ENCODE data around the gene NRARP.

The NRARP gene

DNA sequence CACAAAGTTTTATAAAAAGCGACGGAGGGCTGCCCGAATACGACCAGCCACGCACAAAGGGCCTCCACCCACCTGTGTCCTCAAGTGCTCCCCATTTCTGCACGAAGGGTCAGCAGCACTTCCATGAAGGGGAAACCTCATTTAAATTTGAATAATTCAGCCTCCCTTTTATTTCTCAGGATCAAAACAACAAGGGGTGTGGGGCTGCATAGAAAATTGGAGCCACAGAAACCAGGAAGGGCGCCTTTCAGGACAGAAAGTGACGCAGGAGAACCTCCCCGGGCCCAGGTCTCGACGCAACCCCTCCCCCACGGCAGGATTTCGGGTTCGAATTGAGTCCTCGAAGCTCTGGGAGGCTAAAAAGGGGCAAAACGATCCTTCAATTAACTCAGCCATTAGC is 2.1 kb downstream of the NRARP start:
- Histone ChIP-seq H3K9me3 (ENCODE audit: insufficient read depth, low read depth, low read length) (no peaks in the 10 kb centered on the region), H3K36me3 (ENCODE audit: insufficient read depth, low read depth, low read length) (no peaks in the 10 kb centered on the region), H3K9ac (ENCODE audit: low read depth, low read length) (peak overlapping the region; percentile 95; the same call in 1 of the 2 replicates), H3K27ac (ENCODE audit: low read length) (peak overlapping the region; percentile 89), H3K27me3 (ENCODE audit: insufficient read depth, low read length) (peaks cover 65% of the 10 kb centered on the region), H3K4me3 (ENCODE audit: low read length) (peak overlapping the region; percentile 100), H3K4me1 (ENCODE audit: insufficient read depth, low read length) (peaks cover 31% of the 10 kb centered on the region)

DNA sequence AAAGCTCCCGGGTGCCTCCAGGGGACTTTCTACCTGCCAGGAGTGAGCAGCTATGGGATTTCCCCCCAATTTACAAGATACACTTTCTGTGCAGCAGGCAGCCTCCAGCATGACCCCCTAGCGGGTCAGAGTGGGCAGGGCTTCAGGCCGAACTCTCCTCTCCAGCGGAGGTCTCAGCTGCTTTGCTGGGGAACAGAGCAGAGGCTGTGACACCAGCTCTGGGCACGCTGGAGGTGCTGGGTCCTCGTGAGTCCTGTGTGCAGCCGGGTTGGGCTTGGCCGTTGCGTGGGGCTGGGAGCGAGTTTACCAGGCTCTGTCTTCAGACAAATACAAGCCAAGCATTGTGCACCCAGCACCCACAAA is 2.9 kb downstream of the NRARP start:
- Histone ChIP-seq H3K27me3 (ENCODE audit: insufficient read depth, low read length) (peaks cover 72% of the 10 kb centered on the region), H3K4me3 (ENCODE audit: low read length) (peak overlapping the region; percentile 100), H3K4me1 (ENCODE audit: insufficient read depth, low read length) (peaks cover 31% of the 10 kb centered on the region), H3K27ac (ENCODE audit: low read length) (no peak overlapping the region), H3K9ac (ENCODE audit: low read depth, low read length) (peak overlapping the region; percentile 66; the same call in 1 of the 2 replicates), H3K36me3 (ENCODE audit: insufficient read depth, low read depth, low read length) (no peaks in the 10 kb centered on the region), H3K9me3 (ENCODE audit: insufficient read depth, low read depth, low read length) (no peaks in the 10 kb centered on the region)

DNA sequence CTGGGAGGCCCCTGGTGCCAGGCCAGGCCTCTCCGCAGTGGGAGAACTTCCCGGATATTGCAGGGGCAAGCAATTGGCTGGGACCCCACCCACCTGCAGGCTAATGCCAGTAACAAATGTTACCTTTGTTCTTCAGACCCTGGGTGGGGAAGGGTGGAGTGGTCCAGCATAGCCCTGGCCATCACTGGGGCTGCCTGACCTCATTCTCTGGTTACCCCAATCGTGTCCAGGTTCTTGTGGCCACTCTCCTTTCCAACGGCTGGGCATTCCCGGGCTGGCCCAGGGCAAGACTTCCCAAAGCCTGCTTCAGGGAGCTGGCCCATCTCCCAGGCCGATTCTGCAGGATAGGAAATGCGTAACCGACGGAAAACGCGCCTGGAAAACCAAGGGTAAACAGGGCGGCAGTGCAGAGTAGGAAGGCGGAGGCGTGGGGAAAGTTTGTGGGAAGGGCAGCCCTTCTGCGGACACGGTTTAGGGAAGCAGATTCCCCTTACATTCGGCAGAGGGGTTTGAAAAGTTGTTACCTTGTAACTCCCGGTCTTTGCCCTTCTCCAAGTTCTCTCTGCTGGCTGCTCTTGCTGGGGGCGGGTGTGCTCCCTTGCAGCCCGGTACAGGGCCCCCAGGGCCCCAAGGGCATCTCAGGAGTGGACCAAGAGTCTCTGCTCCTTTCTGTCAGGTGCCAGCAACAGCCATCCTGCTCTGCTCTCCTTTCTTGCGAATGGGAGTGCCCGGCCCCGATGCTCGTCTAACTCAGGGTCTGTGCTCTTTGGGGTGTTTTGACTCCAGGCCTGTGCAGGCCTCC is 3.5 kb downstream of the NRARP start:
- H3K4me3 ChIP-seq (ENCODE audit: low read length): peak overlapping the region; percentile 100
- no peak overlapping the region for H3K27ac ChIP-seq (ENCODE audit: low read length)
- H3K27me3 ChIP-seq (ENCODE audit: insufficient read depth, low read length): peaks cover 74% of the 10 kb centered on the region
- peaks cover 31% of the 10 kb centered on the region for H3K4me1 ChIP-seq (ENCODE audit: insufficient read depth, low read length)
- no peaks in the 10 kb centered on the region for H3K36me3 ChIP-seq (ENCODE audit: insufficient read depth, low read depth, low read length)
- H3K9ac ChIP-seq (ENCODE audit: low read depth, low read length): peak overlapping the region; percentile 66; the same call in 1 of the 2 replicates
- no peaks in the 10 kb centered on the region for H3K9me3 ChIP-seq (ENCODE audit: insufficient read depth, low read depth, low read length)

DNA sequence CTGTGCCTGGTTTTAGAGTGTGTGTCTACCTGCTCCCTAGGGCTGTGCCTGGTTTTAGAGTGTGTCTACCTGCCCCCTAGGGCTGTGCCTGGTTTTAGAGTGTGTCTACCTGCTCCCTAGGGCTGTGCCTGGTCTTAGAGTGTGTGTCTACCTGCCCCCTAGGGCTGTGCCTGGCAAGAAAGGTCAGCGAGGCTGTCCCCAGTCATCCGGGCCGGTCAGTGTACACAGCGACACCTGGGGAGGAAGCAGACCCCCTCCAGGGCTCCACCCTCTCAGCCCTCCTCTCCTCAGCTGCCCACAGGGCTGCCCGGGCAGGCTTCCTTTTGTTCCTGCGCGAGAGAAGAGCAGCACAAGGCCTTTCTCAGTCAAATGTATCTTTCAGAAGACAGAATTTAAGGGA is 4.1 kb downstream of the NRARP start:
- peaks cover 30% of the 10 kb centered on the region for H3K4me1 ChIP-seq (ENCODE audit: insufficient read depth, low read length)
- H3K9ac ChIP-seq (ENCODE audit: low read depth, low read length): peak overlapping the region; percentile 66; the same call in 1 of the 2 replicates
- no peaks in the 10 kb centered on the region for H3K36me3 ChIP-seq (ENCODE audit: insufficient read depth, low read depth, low read length)
- peaks cover 71% of the 10 kb centered on the region for H3K27me3 ChIP-seq (ENCODE audit: insufficient read depth, low read length)
- H3K4me3 ChIP-seq (ENCODE audit: low read length): peak overlapping the region; percentile 100; the same call in 1 of the 2 replicates
- no peaks in the 10 kb centered on the region for H3K9me3 ChIP-seq (ENCODE audit: insufficient read depth, low read depth, low read length)
- H3K27ac ChIP-seq (ENCODE audit: low read length): no peak overlapping the region

DNA sequence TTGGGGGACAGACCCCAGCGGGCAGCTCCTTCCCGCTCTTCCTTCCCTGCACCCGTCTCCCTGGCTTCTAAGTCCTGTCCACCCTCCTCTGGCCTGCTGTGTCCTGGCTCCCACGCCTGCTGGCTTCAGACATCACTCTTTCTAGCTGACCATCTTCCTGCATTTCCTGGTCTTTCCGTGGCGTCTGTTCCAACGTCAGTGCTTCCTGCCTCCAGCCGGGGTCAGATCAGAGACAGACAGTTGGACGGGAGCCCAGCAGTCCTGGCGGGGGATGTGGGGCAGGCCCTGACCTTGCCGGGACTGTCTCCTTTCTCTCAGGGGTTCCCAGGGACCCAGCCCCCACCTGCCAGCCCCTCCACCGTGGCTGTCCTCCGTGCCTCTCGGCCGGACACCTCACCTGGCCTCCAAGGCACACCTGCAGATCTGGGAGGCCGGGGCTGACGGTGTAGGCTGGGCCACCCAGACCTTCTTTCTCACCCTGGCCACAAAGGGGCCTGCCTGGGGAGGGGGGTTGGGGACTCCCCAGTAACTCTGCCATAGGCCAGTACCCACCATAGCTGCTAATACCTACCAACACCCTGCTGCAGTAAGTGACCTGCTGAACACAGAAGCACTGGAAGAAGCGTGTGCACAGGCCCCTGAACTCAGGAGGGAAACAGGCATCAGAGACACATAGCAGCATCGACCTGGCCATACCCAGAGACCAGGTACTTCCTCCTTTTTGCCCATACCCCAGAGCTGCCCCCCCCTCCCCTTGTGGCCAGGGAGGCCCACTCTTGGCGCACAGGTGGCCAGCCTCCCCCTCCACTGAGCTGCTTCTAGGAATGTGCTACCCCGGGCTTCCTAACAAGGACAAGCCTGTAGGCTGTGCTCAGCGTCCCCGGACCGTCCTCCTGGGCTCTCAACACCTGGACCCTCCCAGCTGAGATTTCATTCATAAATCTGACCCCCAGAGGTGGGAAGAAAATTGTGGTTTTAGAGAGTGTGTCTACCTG is 5.1 kb downstream of the NRARP start:
- Histone ChIP-seq H3K4me1 (ENCODE audit: insufficient read depth, low read length) (peaks cover 27% of the 10 kb centered on the region), H3K4me3 (ENCODE audit: low read length) (peak overlapping the region; percentile 51; the same call in 1 of the 2 replicates)

DNA sequence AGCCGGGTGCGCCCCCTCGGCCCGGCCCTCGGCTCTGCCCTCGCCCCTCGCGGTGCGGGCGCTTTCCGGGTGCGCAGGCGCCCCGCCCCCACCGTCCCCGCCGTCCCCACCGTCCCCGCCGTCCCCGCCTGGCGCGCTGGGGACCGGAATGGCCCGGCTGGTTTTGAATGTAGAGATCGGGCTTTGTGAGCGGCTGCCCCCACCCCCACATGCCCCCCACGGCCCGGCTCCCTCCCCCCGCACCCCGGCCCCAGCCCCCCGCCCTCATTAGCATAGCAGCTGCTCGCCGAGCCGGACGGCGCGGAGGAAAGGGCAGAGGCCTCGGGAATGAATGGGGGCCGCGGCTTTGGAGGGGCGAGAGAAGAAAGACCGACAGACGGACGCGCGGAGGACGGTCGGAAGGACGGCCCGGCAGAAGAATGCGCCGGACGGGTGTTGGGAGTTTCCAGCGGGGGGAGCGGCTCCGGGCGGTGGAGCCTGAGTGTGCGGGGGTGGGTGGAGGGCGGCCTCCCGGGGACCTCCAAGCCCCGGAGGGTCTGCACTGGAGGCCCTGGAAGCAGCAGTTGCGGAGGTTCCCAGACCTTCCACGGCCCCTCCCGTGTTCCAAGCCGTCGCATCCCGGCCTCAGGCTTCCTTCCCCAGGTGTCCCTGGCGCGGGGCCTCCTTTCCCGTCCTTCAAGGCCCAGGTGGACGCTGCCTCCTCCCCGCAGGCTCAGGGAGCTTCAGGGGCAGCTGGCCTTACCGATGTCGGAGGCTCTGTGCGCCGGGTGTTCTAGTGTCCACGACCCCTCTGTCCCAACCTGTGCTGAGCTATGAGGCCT is 6.0 kb downstream of the NRARP start:
- Histone ChIP-seq H3K27ac (ENCODE audit: low read length) (no peak overlapping the region), H3K9ac (ENCODE audit: low read depth, low read length) (no peak overlapping the region; the same call in 1 of the 2 replicates), H3K4me1 (ENCODE audit: insufficient read depth, low read length) (peaks cover 27% of the 10 kb centered on the region), H3K27me3 (ENCODE audit: insufficient read depth, low read length) (peaks cover 62% of the 10 kb centered on the region), H3K36me3 (ENCODE audit: insufficient read depth, low read depth, low read length) (no peaks in the 10 kb centered on the region), H3K4me3 (ENCODE audit: low read length) (peak overlapping the region; percentile 51; the same call in 1 of the 2 replicates), H3K9me3 (ENCODE audit: insufficient read depth, low read depth, low read length) (no peaks in the 10 kb centered on the region)

More for the DNA sequence above, 5.1 kb downstream of the NRARP start:
- no peaks in the 10 kb centered on the region for H3K9me3 ChIP-seq (ENCODE audit: insufficient read depth, low read depth, low read length)
- no peak overlapping the region for H3K27ac ChIP-seq (ENCODE audit: low read length)
- H3K36me3 ChIP-seq (ENCODE audit: insufficient read depth, low read depth, low read length): no peaks in the 10 kb centered on the region
- H3K9ac ChIP-seq (ENCODE audit: low read depth, low read length): no peak overlapping the region; the same call in 1 of the 2 replicates
- peaks cover 65% of the 10 kb centered on the region for H3K27me3 ChIP-seq (ENCODE audit: insufficient read depth, low read length)

DNA sequence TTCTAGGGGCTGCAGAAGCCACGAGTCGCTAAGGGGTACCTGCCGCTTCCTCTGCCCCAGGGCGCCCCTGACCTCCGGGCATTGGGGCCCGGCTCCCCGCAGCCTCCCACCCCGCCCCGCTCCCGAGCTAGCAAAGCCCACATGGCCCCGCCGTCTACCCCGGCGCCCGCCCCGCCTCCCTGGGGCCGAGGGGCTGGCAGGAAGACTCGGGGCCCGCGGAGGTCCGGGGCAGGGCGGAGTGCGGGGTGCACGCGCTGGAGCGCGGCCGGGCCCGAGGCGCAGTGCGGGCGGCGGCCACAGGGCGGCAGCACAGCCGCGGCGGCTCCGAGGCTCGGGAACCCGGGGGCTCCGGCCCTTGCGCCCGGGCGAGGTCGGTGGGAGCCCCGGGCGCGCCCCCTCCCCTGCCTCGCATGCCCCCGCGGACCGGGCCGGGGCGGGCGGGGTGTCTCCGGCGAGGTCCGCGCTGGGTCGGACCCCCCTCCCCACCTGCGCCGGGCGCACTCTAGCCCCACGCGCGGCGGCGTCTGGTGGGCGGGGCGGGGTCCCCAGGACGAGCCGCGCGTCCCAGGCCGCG is 6.7 kb downstream of the NRARP start:
- H3K4me3 ChIP-seq (ENCODE audit: low read length): peak overlapping the region; percentile 53; the same call in 1 of the 2 replicates
- H3K4me1 ChIP-seq (ENCODE audit: insufficient read depth, low read length): peaks cover 27% of the 10 kb centered on the region
- no peaks in the 10 kb centered on the region for H3K36me3 ChIP-seq (ENCODE audit: insufficient read depth, low read depth, low read length)
- no peak overlapping the region for H3K27ac ChIP-seq (ENCODE audit: low read length)
- H3K27me3 ChIP-seq (ENCODE audit: insufficient read depth, low read length): peaks cover 62% of the 10 kb centered on the region
- no peaks in the 10 kb centered on the region for H3K9me3 ChIP-seq (ENCODE audit: insufficient read depth, low read depth, low read length)
- no peak overlapping the region for H3K9ac ChIP-seq (ENCODE audit: low read depth, low read length)

DNA sequence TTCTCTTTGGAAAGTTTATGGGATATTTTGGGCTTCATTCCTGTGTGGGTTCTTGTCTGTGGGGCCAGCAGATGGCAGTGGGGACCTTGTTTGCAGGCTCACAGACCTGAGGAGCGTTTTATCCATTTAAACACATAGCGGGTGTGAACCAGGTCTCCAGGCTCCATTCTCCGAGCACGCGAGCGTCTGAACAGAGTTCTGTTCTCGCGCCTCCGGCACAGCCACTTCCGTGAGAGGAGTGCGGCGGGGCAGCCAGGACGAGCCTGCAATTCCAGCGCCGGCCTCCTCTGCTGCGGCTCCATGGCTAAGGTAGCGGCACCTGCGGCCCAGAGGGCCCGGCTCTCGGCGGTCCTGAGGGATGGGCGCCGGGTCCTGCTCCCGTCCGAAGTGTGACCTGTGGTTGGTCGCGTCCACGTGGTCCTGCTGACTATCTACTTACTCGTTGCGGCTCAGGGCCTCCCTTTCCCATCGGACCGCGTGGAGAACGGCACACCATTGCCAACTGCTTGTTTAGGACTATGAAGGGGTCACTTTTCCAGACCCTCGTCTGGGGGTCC is 7.3 kb downstream of the NRARP start:
- H3K36me3 ChIP-seq (ENCODE audit: insufficient read depth, low read depth, low read length): no peaks in the 10 kb centered on the region
- H3K4me1 ChIP-seq (ENCODE audit: insufficient read depth, low read length): peaks cover 27% of the 10 kb centered on the region
- peak overlapping the region; percentile 53; the same call in 1 of the 2 replicates for H3K4me3 ChIP-seq (ENCODE audit: low read length)
- no peak overlapping the region for H3K27ac ChIP-seq (ENCODE audit: low read length)
- H3K9me3 ChIP-seq (ENCODE audit: insufficient read depth, low read depth, low read length): no peaks in the 10 kb centered on the region
- no peak overlapping the region for H3K9ac ChIP-seq (ENCODE audit: low read depth, low read length)
- H3K27me3 ChIP-seq (ENCODE audit: insufficient read depth, low read length): peaks cover 58% of the 10 kb centered on the region

DNA sequence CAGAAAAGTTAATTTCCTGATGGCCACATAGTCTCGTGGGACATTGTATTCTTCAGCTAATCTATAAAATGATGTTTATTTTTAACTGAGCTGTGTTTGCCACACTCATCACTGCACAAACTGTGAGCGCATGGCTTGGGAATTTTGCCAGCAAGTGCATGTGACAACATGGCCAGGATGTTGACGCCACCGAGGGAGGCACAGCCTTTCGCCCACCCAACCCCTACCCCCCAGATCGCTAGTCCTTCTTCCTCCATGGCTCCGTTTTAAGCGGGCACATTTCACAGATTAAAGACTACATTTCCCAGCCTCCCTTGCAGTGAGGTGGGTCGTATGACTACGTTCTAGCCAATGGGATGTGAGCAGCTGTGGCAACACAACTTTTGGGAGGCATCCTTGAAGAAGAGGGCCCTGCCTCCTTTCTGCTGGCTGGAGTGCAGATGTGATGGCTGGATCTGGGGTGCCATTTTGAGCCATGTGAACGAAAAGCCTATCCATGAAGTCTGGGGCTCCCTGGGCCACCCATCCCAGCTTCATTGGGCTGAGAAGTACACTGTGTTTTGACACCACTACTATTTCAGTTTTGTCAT is 7.9 kb downstream of the NRARP start:
- Histone ChIP-seq H3K27ac (ENCODE audit: low read length) (no peak overlapping the region), H3K9ac (ENCODE audit: low read depth, low read length) (no peak overlapping the region), H3K27me3 (ENCODE audit: insufficient read depth, low read length) (peaks cover 52% of the 10 kb centered on the region)

DNA sequence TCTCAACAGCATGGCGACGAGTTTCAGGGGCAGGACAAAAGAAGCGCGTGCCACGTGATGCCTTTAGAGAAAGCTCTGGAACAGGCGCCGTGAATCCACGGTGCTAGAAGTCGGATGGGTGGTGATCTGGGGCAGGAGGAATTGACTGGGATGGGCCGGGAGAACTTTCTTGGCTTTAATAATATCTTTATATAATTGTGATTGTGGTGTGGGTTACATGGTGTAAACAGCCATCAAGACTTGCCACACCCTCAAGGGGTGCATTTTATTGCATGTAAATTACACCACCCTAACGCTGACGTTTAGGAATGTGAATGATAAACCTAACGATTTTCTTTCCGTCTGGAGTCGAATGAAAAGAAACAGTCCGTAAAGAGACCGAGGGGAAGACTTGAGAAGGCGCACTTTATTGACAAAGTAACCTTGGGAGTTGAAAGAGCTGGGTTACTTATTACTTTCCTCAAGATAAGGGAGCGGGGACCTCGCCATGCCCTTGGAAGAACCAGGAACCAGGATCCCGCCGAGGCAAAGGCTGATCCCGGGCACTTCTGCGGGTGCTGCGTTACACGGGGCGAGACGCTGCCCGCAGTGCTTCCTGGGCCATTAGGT is 8.5 kb downstream of the NRARP start:
- peaks cover 18% of the 10 kb centered on the region for H3K4me1 ChIP-seq (ENCODE audit: insufficient read depth, low read length)
- H3K4me3 ChIP-seq (ENCODE audit: low read length): no peak overlapping the region
- no peaks in the 10 kb centered on the region for H3K36me3 ChIP-seq (ENCODE audit: insufficient read depth, low read depth, low read length)
- H3K9ac ChIP-seq (ENCODE audit: low read depth, low read length): no peak overlapping the region
- H3K27me3 ChIP-seq (ENCODE audit: insufficient read depth, low read length): peaks cover 46% of the 10 kb centered on the region
- H3K9me3 ChIP-seq (ENCODE audit: insufficient read depth, low read depth, low read length): no peaks in the 10 kb centered on the region
- H3K27ac ChIP-seq (ENCODE audit: low read length): no peak overlapping the region

More for the DNA sequence above, 7.9 kb downstream of the NRARP start:
- Histone ChIP-seq H3K9me3 (ENCODE audit: insufficient read depth, low read depth, low read length) (no peaks in the 10 kb centered on the region), H3K4me3 (ENCODE audit: low read length) (no peak overlapping the region), H3K36me3 (ENCODE audit: insufficient read depth, low read depth, low read length) (no peaks in the 10 kb centered on the region), H3K4me1 (ENCODE audit: insufficient read depth, low read length) (peaks cover 24% of the 10 kb centered on the region)

Data from iPS-20b (cell line).